HUDEP-2 (cell line): ENCODE data around the gene DGKE.

Experiments
- DNase-seq, 76 experiments: peaks; one replicate each; lab custom pipeline; 2025; ENCODE audit not compliant: unreplicated experiment in 76 of 76; lab: John Stamatoyannopoulos, UW

The DGKE gene

GRCh38 chr17:56810891-56811775 lies 22.8 kb upstream of the DGKE start:
- DNase-seq, result no peak

- no peak for DNase-seq
Observed at GRCh38 chr17:56812901-56813388, 21.0 kb upstream of the DGKE start.

- DNase-seq, result no peak
Observed at GRCh38 chr17:56815711-56816110, 18.2 kb upstream of the DGKE start.

GRCh38 chr17:56817066-56817465 lies 16.9 kb upstream of the DGKE start:
- DNase-seq, result no peak

- no peak for DNase-seq
Observed at GRCh38 chr17:56819030-56819429, 14.9 kb upstream of the DGKE start.

GRCh38 chr17:56819431-56820145 lies 14.4 kb upstream of the DGKE start:
- peak in 59 of 76 experiments; percentile 9 to 84 (median 52) for DNase-seq

GRCh38 chr17:56820207-56820606 lies 13.7 kb upstream of the DGKE start:
- DNase-seq, result no peak

- no peak for DNase-seq
Observed at GRCh38 chr17:56821847-56822534, 12.0 kb upstream of the DGKE start.

- no peak for DNase-seq
Observed at GRCh38 chr17:56822725-56823124, 11.2 kb upstream of the DGKE start.

- DNase-seq, result no peak
Observed at GRCh38 chr17:56823848-56824247, 10.1 kb upstream of the DGKE start.

- no peak for DNase-seq
Observed at GRCh38 chr17:56824503-56824902, 9.4 kb upstream of the DGKE start.

GRCh38 chr17:56826611-56827414 lies 7.1 kb upstream of the DGKE start:
- DNase-seq, result peak in 6 of 76 experiments; percentile 2 to 47 (median 10)

GRCh38 chr17:56830726-56831368 lies 3.1 kb upstream of the DGKE start:
- DNase-seq, result no peak

GRCh38 chr17:56831369-56832095 lies 2.4 kb upstream of the DGKE start:
- DNase-seq, result no peak

- DNase-seq, result no peak
Observed at GRCh38 chr17:56832446-56832845, 1.5 kb upstream of the DGKE start.

- peak in 47 of 76 experiments; percentile 3 to 90 (median 38) for DNase-seq
Observed at GRCh38 chr17:56833057-56833808, 718 bp upstream of the DGKE start.

GRCh38 chr17:56834380-56835263 lies 671 bp downstream of the DGKE start:
- peak in 49 of 76 experiments; percentile 8 to 75 (median 40) for DNase-seq

- DNase-seq, result no peak
Observed at GRCh38 chr17:56835264-56835585, 1.3 kb downstream of the DGKE start.
